GM20000 (cell line): ENCODE results near the gene MASP1.

Source experiments
- DNase-seq: peaks from one replicate; pipeline ENCODE4 v3.0.0; 2012; ENCODE audit warnings: low spot score
- CTCF ChIP-seq: IDR thresholded peaks from 2 replicates; pipeline ENCODE4 v1.5.1; 2012; ENCODE audit warnings: mild to moderate bottlenecking, control low read depth; ENCODE audit errors: extremely low read depth, missing control alignments

MASP1 gene

GRCh38 chr3:187291512-187292132 is at the start of gene MASP1:
MASP1 (minus strand) TSS chr3:187291737; CDS start chr3:187291632, 105 bp downstream.
- no peak for DNase-seq

GRCh38 chr3:187340578-187340977 is 49.0 kb upstream of the MASP1 start:
- TF ChIP-seq CTCF = no peak
- DNase-seq = no peak

More at GRCh38 chr3:187291512-187292132, at the start of gene MASP1:
- no peak for TF ChIP-seq CTCF

GRCh38 chr3:187336322-187336721 is 44.8 kb upstream of the MASP1 start:
- no peak for TF ChIP-seq CTCF
- DNase-seq = no peak

GRCh38 chr3:187334904-187335303 is 43.4 kb upstream of the MASP1 start:
- DNase-seq = no peak
- TF ChIP-seq CTCF = no peak

GRCh38 chr3:187328691-187329090 is 37.2 kb upstream of the MASP1 start:
- no peak for TF ChIP-seq CTCF
- no peak for DNase-seq

- DNase-seq = no peak
- TF ChIP-seq CTCF = no peak
Measured at GRCh38 chr3:187327845-187328244, 36.3 kb upstream of the MASP1 start.

- no peak for DNase-seq
- no peak for TF ChIP-seq CTCF
Measured at GRCh38 chr3:187325632-187326031, 34.1 kb upstream of the MASP1 start.
